HG03565 (cell line): Measurements from ENCODE around the gene GLT6D1.

Experiments used
- ATAC-seq: cut with Tn5 transposase; IDR thresholded peaks from one replicate; pipeline ENCODE4 v1.9.1; 2021; ENCODE audit warnings: mild to moderate bottlenecking, moderate library complexity; ENCODE audit not compliant: unreplicated experiment

Gene GLT6D1

GRCh38 chr9:135587658-135588057, 51.7 kb downstream of the GLT6D1 start:
- no peak for ATAC-seq

GRCh38 chr9:135586601-135587109, 52.7 kb downstream of the GLT6D1 start:
- no peak for ATAC-seq

DNA sequence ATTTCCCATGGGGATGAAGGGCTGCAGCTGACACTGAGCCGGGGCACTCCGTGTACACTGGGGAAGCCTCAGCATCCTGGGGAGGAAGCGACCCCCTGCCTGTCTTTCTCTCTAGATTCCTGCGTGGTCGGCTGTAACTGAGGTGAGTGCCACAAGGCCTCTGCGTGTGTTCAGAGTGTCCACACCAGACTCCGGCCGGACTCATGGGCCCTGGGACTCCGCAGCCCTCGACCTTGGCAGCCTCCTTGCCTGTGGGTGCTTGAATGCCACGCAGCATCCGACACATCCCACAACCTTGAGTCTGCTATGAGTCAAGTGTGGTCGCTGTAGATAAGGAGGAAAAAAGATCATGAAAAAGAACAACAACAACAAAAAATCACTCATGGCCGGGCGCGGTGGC, 54.4 kb downstream of the GLT6D1 start:
- no peak for ATAC-seq

- no peak for ATAC-seq
Measured at GRCh38 chr9:135584371-135584770, 55.0 kb downstream of the GLT6D1 start.

DNA sequence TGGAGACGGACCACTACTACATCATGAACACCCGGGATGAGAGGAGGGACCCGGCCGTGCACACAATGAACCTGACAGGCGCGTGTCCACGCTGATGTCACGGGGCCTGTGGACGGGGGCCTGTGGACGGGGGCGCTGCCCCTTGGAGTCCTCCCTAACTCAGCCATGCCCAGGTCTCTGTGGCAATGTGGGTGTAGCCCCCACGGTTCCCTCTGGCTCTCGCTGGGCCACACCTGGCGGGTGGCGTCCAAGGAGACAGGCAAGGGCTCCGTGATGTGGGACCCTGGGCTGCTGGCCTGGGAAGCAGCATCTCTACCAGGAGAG, 55.7 kb downstream of the GLT6D1 start:
- no peak for ATAC-seq

GRCh38 chr9:135582966-135583687, 56.2 kb downstream of the GLT6D1 start:
- no peak for ATAC-seq

DNA sequence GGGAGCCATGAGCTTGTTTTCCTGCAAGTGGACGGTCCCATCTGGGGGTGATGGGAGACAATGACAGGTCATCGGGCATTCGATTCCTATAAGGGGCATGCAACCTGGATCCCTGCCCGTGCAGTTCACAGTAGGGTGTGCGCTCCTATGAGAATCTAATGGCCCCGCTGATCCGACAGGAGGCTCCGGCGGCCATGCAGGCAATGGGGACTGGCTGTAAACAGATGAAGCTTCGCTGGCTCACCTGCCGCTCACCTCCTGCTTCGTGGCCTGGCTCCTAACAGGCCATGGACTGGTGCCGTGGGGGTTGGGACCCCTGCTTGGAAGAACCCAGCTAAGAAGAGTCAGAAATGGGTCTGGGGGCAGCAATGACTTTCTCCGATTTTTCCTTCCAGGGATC, 56.8 kb downstream of the GLT6D1 start:
- ATAC-seq = no peak

GRCh38 chr9:135581636-135582426, 57.5 kb downstream of the GLT6D1 start:
- ATAC-seq = no peak

- no peak for ATAC-seq
Measured at GRCh38 chr9:135580664-135581380, 58.5 kb downstream of the GLT6D1 start.

DNA sequence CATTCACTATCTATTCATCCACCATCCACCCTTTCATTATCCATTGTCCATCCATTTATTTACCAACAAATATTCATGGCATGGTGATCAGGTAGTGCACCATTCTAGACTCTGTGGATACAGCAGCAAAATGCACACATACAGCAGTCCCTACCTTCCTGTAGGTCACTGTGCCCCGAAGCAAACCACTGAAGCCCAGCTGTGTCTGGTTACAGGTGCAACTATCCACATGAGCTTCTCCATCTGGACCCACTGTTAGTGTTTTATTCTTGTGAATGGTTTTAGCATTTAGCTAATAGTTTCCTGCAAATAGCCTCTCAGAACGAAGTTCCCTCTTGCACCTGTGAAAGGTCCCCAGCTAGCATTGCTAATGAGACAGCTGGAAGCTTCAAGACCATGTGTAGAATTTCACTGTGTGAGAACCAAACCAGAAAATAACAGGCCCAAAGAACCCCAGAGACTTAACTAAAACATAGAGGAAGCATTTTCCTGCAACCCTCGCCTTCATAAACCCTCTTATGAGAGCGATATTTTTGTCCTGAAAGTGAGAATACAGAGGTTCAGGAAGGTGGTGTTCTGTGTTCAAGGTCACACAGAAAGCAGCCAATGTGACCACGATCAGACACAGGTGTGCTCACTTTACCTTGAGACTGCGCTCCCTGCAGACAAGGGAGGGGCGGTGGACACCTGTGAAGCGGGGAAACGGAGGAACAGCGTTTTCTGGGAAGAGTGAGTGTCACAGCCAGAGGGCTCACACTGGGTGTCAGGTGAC, 59.3 kb downstream of the GLT6D1 start:
- no peak for ATAC-seq

- no peak for ATAC-seq
Measured at GRCh38 chr9:135579356-135579755, 60.0 kb downstream of the GLT6D1 start.

- ATAC-seq = no peak
Measured at GRCh38 chr9:135577256-135577655, 62.1 kb downstream of the GLT6D1 start.

DNA sequence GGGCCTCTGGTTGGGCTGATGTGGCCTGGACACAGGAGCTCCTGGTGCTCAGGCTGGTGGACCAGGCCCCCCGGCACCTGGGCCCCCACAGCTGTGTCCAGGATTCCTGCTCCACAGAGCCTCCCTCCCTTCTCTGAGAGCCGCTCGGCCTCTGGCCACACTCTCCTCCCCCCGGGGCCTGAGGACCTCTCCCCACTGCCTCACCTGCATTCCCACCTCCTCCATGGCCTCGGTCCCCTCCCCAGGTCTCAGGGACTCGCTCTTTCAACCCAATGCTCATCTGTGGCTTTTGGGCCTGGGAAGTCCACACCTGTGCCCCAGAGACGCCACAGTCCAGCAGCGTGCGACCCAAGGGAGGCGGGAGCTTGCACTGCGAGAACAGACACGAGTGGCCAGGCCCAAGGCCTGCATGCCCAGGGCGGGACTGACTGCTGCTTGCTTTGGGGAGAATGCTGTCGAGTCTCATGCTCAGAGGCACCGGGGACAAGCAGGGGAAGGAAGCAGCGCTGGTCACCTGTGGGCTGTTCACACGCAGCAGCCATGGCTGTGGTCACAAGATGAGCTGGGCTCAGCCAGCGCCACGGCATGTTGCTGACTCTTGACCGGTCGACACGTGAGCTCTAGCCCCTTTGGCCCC, 63.2 kb downstream of the GLT6D1 start:
- no peak for ATAC-seq

DNA sequence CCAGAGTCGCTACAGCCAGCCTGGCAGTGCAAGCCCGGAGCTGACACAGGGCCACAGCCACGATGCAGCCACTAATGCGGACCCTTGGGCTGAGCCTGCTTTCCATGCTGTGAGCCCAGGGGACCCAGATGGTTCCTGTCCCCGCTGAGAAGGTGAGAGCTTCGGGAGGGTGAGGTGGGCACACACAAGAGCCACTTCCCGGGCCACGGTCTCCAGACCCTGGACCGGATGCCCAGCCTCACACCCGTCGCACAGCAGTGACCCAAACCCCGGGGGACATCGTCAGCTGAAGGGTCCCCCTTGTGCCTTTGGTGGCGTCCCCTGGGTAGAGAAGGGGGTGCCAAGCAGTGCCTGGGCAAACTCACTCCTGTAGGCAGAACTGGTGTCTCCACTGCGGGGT, 64.4 kb downstream of the GLT6D1 start:
- ATAC-seq = no peak

- ATAC-seq = no peak
Measured at GRCh38 chr9:135574331-135574730, 65.0 kb downstream of the GLT6D1 start.
